ENCODE results near the gene ELP5. TPM values are rescaled to one million over a fixed set of nuclear protein-coding genes. Genes with fewer than 3 reads are reported as not detected.
A peak's percentile ranks its signal among the peaks of the same experiment; 100 is the strongest.

Gene ELP5
- 10 to 100 TPM; 10.2 to 16.3 TPM for total RNA-seq

DNA sequence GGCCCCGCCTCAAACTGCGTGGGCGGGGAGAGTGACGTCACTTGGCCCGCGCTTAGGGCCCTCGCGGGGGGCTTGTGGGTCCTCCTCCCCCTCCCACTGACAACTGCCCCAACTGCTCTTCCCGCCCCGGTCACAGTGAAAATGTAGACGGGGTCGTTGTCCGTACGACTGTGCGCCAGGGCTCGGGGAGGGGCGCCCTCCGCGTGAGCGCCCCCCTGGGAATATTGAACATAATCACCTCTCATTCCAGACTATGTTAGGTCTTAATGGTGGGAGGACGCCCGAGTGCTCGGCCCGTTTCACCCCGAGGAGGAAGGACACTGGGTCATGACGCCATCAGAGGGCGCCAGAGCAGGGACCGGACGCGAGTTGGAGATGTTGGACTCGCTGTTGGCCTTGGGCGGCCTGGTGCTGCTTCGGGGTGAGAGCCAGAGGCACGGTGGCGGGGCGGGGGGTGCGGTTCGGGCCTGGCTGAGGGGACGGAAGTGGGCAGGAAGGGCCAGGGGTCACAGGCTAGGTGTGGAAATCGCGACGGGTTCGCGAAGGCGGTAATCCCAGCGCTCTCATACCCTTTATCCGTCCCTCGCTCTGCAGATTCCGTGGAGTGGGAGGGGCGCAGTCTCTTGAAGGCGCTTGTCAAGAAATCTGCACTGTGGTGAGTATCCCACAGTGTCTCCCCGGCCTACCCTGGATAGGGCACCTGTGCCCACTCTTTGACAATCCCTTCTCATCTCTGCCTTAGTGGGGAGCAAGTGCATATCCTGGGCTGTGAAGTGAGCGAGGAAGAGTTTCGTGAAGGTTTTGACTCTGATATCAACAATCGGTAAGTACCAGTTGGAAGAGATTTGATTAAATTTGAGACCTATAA is at the start of gene ELP5:
Gene ELP5, plus strand, starts transcription at position 40 of the 868 bp plus-strand sequence. Its CDS starts 336 bp downstream, at position 376.
- WGBS, 2 donors, result 1 to 6% methylated on average over 11 to 55 of the region's 55 CpGs
- H3K36me3 ChIP-seq (replicated peaks in 1 of 2; ENCODE audit: insufficient read depth in 1 of 2, low read depth in 2 of 2), result peaks cover 0 to 8% of the 10 kb centered on the region in 2 donors
- peak; percentile 37 to 80 (median 78) for TF ChIP-seq POLR2A (IDR thresholded peaks at IDR 0.05)
- TF ChIP-seq, protein P1, sequence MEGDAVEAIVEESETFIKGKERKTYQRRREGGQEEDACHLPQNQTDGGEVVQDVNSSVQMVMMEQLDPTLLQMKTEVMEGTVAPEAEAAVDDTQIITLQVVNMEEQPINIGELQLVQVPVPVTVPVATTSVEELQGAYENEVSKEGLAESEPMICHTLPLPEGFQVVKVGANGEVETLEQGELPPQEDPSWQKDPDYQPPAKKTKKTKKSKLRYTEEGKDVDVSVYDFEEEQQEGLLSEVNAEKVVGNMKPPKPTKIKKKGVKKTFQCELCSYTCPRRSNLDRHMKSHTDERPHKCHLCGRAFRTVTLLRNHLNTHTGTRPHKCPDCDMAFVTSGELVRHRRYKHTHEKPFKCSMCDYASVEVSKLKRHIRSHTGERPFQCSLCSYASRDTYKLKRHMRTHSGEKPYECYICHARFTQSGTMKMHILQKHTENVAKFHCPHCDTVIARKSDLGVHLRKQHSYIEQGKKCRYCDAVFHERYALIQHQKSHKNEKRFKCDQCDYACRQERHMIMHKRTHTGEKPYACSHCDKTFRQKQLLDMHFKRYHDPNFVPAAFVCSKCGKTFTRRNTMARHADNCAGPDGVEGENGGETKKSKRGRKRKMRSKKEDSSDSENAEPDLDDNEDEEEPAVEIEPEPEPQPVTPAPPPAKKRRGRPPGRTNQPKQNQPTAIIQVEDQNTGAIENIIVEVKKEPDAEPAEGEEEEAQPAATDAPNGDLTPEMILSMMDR (IDR thresholded peaks at IDR 0.05), result peak in 4 of 7 experiments; percentile 20 to 39 (median 32)
- no peaks in the 10 kb centered on the region for H3K9me3 ChIP-seq
- H3K4me3 ChIP-seq, result peak within 1 kb of the TSS; percentile 98 to 99
- H3K27ac ChIP-seq, result peak within 1 kb of the TSS; percentile 87 to 100 (median 100)
- no peaks in the 10 kb centered on the region for H3K27me3 ChIP-seq
- intact Hi-C loops (cut with DNase I), result no loop called here
- H3K4me1 ChIP-seq, result peaks cover 38% of the 10 kb centered on the region
- DNase-seq (peak; percentile 94 to 96 (median 96)), ATAC-seq (peak; percentile 78)

- 90 to 93% methylated on average over 14 to 16 of the region's 16 CpGs for WGBS, 2 donors
- no peaks in the 10 kb centered on the region for H3K36me3 ChIP-seq (replicated peaks in 1 of 2; ENCODE audit: insufficient read depth in 1 of 2, low read depth in 2 of 2)
- ATAC-seq (no peak), DNase-seq (no peak)
- no peaks in the 10 kb centered on the region for H3K9me3 ChIP-seq
- intact Hi-C loops (cut with DNase I), result loop anchor here (10.0 kb wide), 1 partner anchor 59 kb away; no protein-coding TSS in a partner anchor
- H3K27me3 ChIP-seq, result no peaks in the 10 kb centered on the region
- no peak for TF ChIP-seq POLR2A (IDR thresholded peaks at IDR 0.05)
- TF ChIP-seq, protein P1 (IDR thresholded peaks at IDR 0.05), result no peak
- H3K4me1 ChIP-seq, result peaks cover 8% of the 10 kb centered on the region
- H3K27ac ChIP-seq, result no peak overlapping the region
- H3K4me3 ChIP-seq, result no peak overlapping the region
Observed at GRCh38 chr17:7203391-7203790, 48.6 kb upstream of the ELP5 start.

GRCh38 chr17:7204336-7204735 is 47.7 kb upstream of the ELP5 start:
- 77 to 78% methylated on average over 11 to 15 of the region's 15 CpGs for WGBS, 2 donors
- no peaks in the 10 kb centered on the region for H3K9me3 ChIP-seq
- intact Hi-C loops (cut with DNase I), result loop anchor here (10.0 kb wide), 1 partner anchor 60 kb away; no protein-coding TSS in a partner anchor
- TF ChIP-seq POLR2A (IDR thresholded peaks at IDR 0.05), result no peak
- TF ChIP-seq, protein P1 (IDR thresholded peaks at IDR 0.05), result no peak
- no peak for ATAC-seq
- peaks cover 8% of the 10 kb centered on the region for H3K4me1 ChIP-seq
- no peaks in the 10 kb centered on the region for H3K27me3 ChIP-seq
- DNase-seq, result no peak
- no peak overlapping the region for H3K4me3 ChIP-seq
- H3K27ac ChIP-seq, result peak overlapping the region in 1 of 4 donors; percentile 36
- H3K36me3 ChIP-seq (replicated peaks in 1 of 2; ENCODE audit: insufficient read depth in 1 of 2, low read depth in 2 of 2), result no peaks in the 10 kb centered on the region

- peak; percentile 73 to 87 (median 82) for DNase-seq
- H3K27ac ChIP-seq, result peak overlapping the region in 3 of 4 donors; percentile 5 to 36 (median 17)
- no peaks in the 10 kb centered on the region for H3K27me3 ChIP-seq
- ATAC-seq, result peak; percentile 81
- WGBS, 2 donors, result 4% methylated on average over 27 to 34 of the region's 34 CpGs
- H3K9me3 ChIP-seq, result no peaks in the 10 kb centered on the region
- peaks cover 8% of the 10 kb centered on the region for H3K4me1 ChIP-seq
- no peak overlapping the region for H3K4me3 ChIP-seq
- intact Hi-C loops (cut with DNase I), result loop anchor here (10.0 kb wide), 1 partner anchor 60 kb away; no protein-coding TSS in a partner anchor
- TF ChIP-seq, protein P1 (IDR thresholded peaks at IDR 0.05), result no peak
- peak in 1 of 3 donors; percentile 12 for TF ChIP-seq POLR2A (IDR thresholded peaks at IDR 0.05)
- H3K36me3 ChIP-seq (replicated peaks in 1 of 2; ENCODE audit: insufficient read depth in 1 of 2, low read depth in 2 of 2), result no peaks in the 10 kb centered on the region
Observed at GRCh38 chr17:7204828-7205461, 47.1 kb upstream of the ELP5 start.

Measured in body of pancreas (tissue), 4 donors.